ENCODE results near the gene RAE1.

DNA sequence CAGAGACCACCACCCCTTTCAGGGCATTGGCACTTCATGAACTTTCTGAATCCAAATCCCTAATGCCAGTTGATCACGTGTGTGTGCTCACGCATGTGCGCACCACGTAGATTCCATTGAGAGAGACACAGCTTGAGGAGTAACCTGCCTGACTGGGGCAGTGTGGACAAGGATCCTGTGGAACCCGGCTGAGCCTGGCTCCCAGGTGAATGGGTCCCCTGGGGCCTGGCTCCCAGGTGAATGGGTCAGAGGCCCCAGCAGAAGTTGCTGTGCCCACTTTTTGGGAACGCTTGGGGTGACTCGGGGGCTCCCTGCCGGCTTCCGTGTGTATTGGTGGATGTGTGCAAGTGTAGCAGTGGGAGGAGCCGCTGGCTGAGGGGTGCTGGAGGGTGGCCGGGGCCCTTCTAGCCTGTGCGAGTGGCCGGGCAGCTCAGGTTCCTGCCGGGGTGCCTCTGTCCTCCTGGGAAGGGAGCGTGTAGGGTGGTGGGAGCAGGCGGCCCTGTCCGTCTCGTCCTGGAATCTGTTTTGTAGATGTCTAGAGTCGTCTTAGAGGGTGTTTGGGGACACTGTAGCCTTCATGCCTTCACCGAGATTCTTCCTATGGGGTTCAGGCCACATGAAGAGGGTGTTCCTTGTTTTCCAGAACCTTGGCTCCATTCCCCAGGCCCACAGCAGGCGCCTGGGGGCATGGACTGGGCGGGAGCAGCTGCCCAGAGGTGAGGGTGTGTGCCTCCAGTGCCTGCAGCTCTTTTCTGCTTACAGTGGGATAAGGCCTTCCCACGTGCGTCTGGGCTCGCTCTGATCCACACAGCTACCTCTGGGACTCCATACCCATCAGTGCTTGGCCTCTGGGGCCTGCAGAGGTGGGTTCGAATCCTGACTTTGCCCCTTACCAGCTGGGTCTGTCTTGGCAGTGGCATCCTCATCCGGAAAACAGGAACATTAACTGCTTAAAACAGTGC lies 43.3 kb downstream of the RAE1 start:
- TF ChIP-seq, protein P1, sequence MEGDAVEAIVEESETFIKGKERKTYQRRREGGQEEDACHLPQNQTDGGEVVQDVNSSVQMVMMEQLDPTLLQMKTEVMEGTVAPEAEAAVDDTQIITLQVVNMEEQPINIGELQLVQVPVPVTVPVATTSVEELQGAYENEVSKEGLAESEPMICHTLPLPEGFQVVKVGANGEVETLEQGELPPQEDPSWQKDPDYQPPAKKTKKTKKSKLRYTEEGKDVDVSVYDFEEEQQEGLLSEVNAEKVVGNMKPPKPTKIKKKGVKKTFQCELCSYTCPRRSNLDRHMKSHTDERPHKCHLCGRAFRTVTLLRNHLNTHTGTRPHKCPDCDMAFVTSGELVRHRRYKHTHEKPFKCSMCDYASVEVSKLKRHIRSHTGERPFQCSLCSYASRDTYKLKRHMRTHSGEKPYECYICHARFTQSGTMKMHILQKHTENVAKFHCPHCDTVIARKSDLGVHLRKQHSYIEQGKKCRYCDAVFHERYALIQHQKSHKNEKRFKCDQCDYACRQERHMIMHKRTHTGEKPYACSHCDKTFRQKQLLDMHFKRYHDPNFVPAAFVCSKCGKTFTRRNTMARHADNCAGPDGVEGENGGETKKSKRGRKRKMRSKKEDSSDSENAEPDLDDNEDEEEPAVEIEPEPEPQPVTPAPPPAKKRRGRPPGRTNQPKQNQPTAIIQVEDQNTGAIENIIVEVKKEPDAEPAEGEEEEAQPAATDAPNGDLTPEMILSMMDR (IDR thresholded peaks at IDR 0.05): no peak
- no peak for TF ChIP-seq POLR2A (IDR thresholded peaks at IDR 0.05)
